ENCODE data around the gene SIX2. TPM values are rescaled to one million over a fixed set of nuclear protein-coding genes. Genes with fewer than 3 reads are reported as not detected.

SIX2 gene
- total and polyA plus RNA-seq, 9 of the 15 experiments (the other 6 are each of a cell fraction or from before 2014, with no cell fraction given): not detected

- H3K27ac ChIP-seq (ENCODE audit: extremely low read depth, low read depth, low read length): no peak overlapping the region
- H3K9me1 ChIP-seq (ENCODE audit: control insufficient read depth, insufficient read depth, low read length): no peaks in the 10 kb centered on the region
- 0 out of 2 replicates have a peak, but pooled peaks cover 7% of the 10 kb centered on the region for H4K20me1 ChIP-seq (replicated peaks; ENCODE audit: control insufficient read depth, insufficient read depth, low read length)
- H3K9ac ChIP-seq (ENCODE audit: insufficient read depth in 1 of 2, low read depth in 2 of 2, low read length in 2 of 2): no peak overlapping the region
- no peak for FAIRE-seq
- BruUV-seq (replicated peaks): no TSS peak
- in situ Hi-C loops (cut with MboI) (loop anchor here (10.0 kb wide), 1 partner anchor 928 kb away; no protein-coding TSS in a partner anchor), intact Hi-C loops (cut with micrococcal nuclease) (loop anchor here (5.0 kb wide), 1 partner anchor 576 kb away; no protein-coding TSS in a partner anchor)
- no peak for ATAC-seq
- H3K4me1 ChIP-seq (replicated peaks in 1 of 2; ENCODE audit: control insufficient read depth in 2 of 2, insufficient read depth in 2 of 2, low read length in 2 of 2): peaks cover 0 to 9% of the 10 kb centered on the region in 2 experiments; a peak in 2 of 5 replicates
- WGBS (ENCODE audit: insufficient coverage, low coverage, missing lambda C conversion rate): 4% methylated on average over 11 of the region's 11 CpGs
- H3K36me3 ChIP-seq (ENCODE audit: control insufficient read depth, insufficient read depth, low read length): no peaks in the 10 kb centered on the region
- H2AFZ ChIP-seq (ENCODE audit: low read depth, low read length): no peak overlapping the region
- no peaks in the 10 kb centered on the region for H3K9me3 ChIP-seq (replicated peaks; ENCODE audit: control insufficient read depth, insufficient read depth, low read depth, low read length)
- no peak overlapping the region for H3K4me3 ChIP-seq
- no peak for DNase-seq (ENCODE audit: extremely low read depth in 1 of 4, low spot score in 3 of 4)
- ChIA-PET CTCF (ENCODE audit: low intra/inter-chr PET ratio) (no interaction called here), POLR2A (interaction anchor here (0.5 to 0.8 kb wide), 5 partner anchors 14 to 871 kb away, joined by 3 to 4 read pairs (median 3); partner anchors contain the start of gene SIX2)
- peaks cover 9 to 42% of the 10 kb centered on the region in 2 experiments for H3K27me3 ChIP-seq (ENCODE audit: control insufficient read depth in 2 of 2, insufficient read depth in 2 of 2, low read length in 2 of 2)
- no peaks in the 10 kb centered on the region for H3K79me2 ChIP-seq (ENCODE audit: control insufficient read depth, insufficient read depth, low read length)
- no peak overlapping the region for H3K4me2 ChIP-seq (ENCODE audit: insufficient read depth, low read length)
- TF ChIP-seq VEZF1 (CRISPR knock-in tag; IDR thresholded peaks at IDR 0.05) (no peak), PCBP2 (IDR thresholded peaks at IDR 0.05; ENCODE audit: low read depth, low read length, poor library complexity, severe bottlenecking) (no peak), HNRNPUL1 (IDR thresholded peaks at IDR 0.05; ENCODE audit: low read length) (no peak), CREBBP (IDR thresholded peaks at IDR 0.05; ENCODE audit: low read depth, low read length) (no peak), ZNF280A (IDR thresholded peaks at IDR 0.05; ENCODE audit: low read depth, partially characterized antibody) (no peak), TEAD4 (IDR thresholded peaks at IDR 0.05; ENCODE audit: low read length) (no peak), TEAD4 (CRISPR knock-in tag; IDR thresholded peaks at IDR 0.05; ENCODE audit: borderline replicate concordance) (no peak)
- TF ChIP-seq, protein P1, sequence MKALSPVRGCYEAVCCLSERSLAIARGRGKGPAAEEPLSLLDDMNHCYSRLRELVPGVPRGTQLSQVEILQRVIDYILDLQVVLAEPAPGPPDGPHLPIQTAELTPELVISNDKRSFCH (CRISPR knock-in tag; IDR thresholded peaks at IDR 0.05): no peak
- TF ChIP-seq, protein P1 (tag; IDR thresholded peaks at IDR 0.05): no peak
These were observed 36.3 kb downstream of the SIX2 start for GRCh38 chr2:44972771-44973535.

Measured in K562 (cell line).